ENCODE data around the gene TUB. TPM values are rescaled to one million over a fixed set of nuclear protein-coding genes. Genes with fewer than 3 reads are reported as not detected.
A peak's percentile ranks its signal among the peaks of the same experiment; 100 is the strongest.

Gene TUB
- total and polyA plus RNA-seq, 8 donors, result 0.68 to 2.2 (median 1.5) TPM

DNA sequence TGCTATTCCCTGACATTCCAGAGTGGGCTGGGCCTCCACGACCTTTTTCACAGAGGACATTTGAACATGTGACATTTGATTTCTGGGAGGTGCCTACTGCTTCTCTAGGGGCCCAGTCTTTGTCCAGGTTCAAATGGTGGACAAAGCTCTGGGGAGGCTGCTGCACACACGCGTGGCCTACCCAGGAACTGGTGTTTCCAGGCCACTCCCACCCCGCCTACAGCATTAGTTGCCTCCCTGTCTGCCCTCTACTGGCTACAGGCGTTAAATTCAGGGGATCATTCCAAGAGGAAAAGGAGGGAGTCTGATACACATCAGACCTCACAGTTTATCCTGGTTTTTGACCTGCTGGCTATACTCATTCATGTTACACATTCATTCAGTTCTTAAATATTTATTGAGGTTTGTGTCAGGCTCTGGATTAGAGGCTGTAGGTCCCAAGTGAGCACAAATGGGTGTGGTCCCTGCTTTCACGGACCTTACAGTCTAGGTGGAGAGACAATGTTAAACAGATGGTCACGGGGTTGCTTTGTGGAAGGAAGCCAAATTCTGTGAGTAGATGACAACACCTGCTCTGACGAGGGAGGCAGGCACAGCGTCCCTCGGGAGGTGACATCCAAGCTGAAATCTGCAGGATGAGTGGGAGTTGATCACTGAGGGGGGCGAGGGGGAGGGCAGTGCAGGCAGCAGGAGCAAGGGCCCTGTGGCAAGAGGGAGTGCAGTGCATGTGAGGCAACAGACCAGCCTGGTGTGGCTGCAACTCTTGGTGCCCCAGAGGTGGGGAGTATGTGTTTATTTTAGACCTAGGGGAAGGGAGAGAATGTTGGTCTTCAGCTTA is 11.8 kb downstream of the TUB start:
- H3K36me3 ChIP-seq, result no peaks in the 10 kb centered on the region
- H3K27me3 ChIP-seq, result no peaks in the 10 kb centered on the region
- DNase-seq (peak in 4 of 6 donors; percentile 59 to 73 (median 68)), ATAC-seq (peak; percentile 76 to 95 (median 86)), FAIRE-seq (no peak)
- no peak overlapping the region for H3K4me3 ChIP-seq
- 39 to 40% methylated on average over 11 of the region's 11 CpGs for WGBS, 2 donors
- no peaks in the 10 kb centered on the region for H3K4me1 ChIP-seq
- TF ChIP-seq, protein P1, sequence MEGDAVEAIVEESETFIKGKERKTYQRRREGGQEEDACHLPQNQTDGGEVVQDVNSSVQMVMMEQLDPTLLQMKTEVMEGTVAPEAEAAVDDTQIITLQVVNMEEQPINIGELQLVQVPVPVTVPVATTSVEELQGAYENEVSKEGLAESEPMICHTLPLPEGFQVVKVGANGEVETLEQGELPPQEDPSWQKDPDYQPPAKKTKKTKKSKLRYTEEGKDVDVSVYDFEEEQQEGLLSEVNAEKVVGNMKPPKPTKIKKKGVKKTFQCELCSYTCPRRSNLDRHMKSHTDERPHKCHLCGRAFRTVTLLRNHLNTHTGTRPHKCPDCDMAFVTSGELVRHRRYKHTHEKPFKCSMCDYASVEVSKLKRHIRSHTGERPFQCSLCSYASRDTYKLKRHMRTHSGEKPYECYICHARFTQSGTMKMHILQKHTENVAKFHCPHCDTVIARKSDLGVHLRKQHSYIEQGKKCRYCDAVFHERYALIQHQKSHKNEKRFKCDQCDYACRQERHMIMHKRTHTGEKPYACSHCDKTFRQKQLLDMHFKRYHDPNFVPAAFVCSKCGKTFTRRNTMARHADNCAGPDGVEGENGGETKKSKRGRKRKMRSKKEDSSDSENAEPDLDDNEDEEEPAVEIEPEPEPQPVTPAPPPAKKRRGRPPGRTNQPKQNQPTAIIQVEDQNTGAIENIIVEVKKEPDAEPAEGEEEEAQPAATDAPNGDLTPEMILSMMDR (IDR thresholded peaks at IDR 0.05), result peak; percentile 27 to 63 (median 40)
- H3K9me3 ChIP-seq, result no peaks in the 10 kb centered on the region
- intact Hi-C loops (cut with DNase I), result loop anchor here in 2 of 3 donors (5.0 kb wide), 1 partner anchor 86 kb away; no protein-coding TSS in a partner anchor
- H3K27ac ChIP-seq, result no peak overlapping the region

DNA sequence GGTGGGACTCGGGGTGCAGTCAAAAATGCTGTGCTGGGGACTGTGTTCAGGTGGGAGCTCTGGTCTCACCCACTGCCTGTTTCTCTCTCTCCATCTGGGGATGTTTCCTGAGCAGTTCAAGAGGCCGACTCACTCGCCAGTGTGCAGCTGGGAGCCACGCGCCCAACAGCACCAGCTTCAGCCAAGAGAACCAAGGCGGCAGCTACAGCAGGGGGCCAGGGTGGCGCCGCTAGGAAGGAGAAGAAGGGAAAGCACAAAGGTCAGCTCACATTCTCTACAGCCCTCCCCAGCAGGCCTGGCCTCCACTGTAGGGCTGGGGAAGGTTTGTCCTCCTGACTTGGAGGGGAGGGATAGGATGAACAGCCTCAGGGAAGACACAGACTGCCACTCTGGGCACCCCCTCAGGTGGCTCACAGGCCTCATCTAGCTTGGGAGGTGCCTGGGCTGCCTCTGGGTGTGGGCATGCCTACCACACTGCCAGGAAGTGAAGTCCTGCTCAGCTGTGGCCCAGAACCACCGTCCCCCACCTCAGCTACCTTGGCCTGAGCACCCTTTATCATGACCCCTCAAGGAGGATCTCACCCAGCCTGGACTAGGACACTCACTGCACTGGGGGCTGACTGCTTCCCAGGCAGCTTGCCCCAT is 13.0 kb downstream of the TUB start:
- Histone ChIP-seq H3K4me1 (no peaks in the 10 kb centered on the region), H3K4me3 (no peak overlapping the region), H3K27ac (no peak overlapping the region), H3K36me3 (no peaks in the 10 kb centered on the region), H3K27me3 (no peaks in the 10 kb centered on the region), H3K9me3 (no peaks in the 10 kb centered on the region)
- FAIRE-seq, result no peak
- DNase-seq, result no peak
- TF ChIP-seq, protein P1 (IDR thresholded peaks at IDR 0.05), result no peak
- no peak for ATAC-seq
- intact Hi-C loops (cut with DNase I), result loop anchor here in 2 of 3 donors (5.0 kb wide), 1 partner anchor 87 kb away; no protein-coding TSS in a partner anchor
- WGBS, 2 donors, result 70 to 84% methylated on average over 7 to 9 of the region's 9 CpGs

DNA sequence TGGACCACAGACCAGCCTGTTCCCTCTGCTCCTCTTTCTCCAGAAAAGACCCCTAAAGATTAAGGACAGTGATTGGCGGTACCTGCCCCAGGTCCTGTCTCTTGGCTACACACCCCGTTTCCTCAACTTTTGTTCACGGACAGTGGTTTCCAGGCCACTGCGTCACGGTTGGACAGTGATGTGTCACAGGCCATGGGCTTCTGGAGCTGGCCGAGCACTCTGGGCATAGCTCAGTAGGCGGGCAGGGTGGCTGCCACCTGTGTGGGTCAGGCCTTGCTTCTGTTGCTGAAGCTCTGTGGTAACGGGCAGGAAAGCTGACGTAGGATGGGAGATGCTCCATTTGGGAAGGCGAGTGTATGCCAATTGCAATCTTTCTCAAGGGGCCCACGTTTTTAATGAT is 13.6 kb downstream of the TUB start:
- no peaks in the 10 kb centered on the region for H3K27me3 ChIP-seq
- intact Hi-C loops (cut with DNase I), result loop anchor here in 2 of 3 donors (5.0 kb wide), 1 partner anchor 87 kb away; no protein-coding TSS in a partner anchor
- TF ChIP-seq, protein P1 (IDR thresholded peaks at IDR 0.05), result no peak
- no peaks in the 10 kb centered on the region for H3K36me3 ChIP-seq
- no peak overlapping the region for H3K27ac ChIP-seq
- FAIRE-seq (no peak), DNase-seq (no peak), ATAC-seq (no peak)
- H3K4me3 ChIP-seq, result no peak overlapping the region
- WGBS, 2 donors, result 83 to 91% methylated on average over 11 of the region's 11 CpGs
- H3K4me1 ChIP-seq, result no peaks in the 10 kb centered on the region
- H3K9me3 ChIP-seq, result no peaks in the 10 kb centered on the region

DNA sequence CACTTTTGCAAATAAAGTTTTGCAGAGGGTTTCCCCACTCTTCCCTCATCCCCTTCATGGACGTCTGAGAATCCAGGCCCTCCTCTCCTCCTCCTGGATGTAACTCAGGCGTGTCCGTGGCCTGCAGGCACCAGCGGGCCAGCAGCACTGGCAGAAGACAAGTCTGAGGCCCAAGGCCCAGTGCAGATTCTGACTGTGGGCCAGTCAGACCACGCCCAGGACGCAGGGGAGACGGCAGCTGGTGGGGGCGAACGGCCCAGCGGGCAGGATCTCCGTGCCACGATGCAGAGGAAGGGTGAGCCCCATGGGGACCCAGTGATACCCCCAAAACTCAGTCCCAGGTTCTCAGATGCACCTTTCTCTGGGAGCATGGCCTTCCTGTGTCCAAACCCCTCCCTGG is 14.4 kb downstream of the TUB start:
- peak in 1 of 6 donors; percentile 8 for DNase-seq

More for the DNA sequence above, 14.4 kb downstream of the TUB start:
- FAIRE-seq (no peak), ATAC-seq (no peak)
- Histone ChIP-seq H3K27me3 (no peaks in the 10 kb centered on the region), H3K9me3 (no peaks in the 10 kb centered on the region), H3K27ac (no peak overlapping the region), H3K4me3 (no peak overlapping the region), H3K4me1 (no peaks in the 10 kb centered on the region), H3K36me3 (no peaks in the 10 kb centered on the region)
- intact Hi-C loops (cut with DNase I), result no loop called here
- TF ChIP-seq, protein P1 (IDR thresholded peaks at IDR 0.05), result no peak
- 71 to 76% methylated on average over 12 of the region's 12 CpGs for WGBS, 2 donors

Data from pancreas (tissue), 10 donors.